BE2C (cell line): ENCODE data around the gene SH3RF3.

Experiments
- DNase-seq: peaks from one replicate; pipeline ENCODE4 v3.0.0-alpha.2; 2020
- H3K27me3 ChIP-seq: fragments of 250-450 bp; sonication (Bioruptor Pico); 2 replicates; pipeline ENCODE4 v1.5.1; 2020; ENCODE audit warnings: mild to moderate bottlenecking
- H3K36me3 ChIP-seq: fragments of 250-450 bp; sonication (Bioruptor Pico); 2 replicates; pipeline ENCODE4 v1.5.1; 2020; ENCODE audit warnings: mild to moderate bottlenecking
- H3K4me1 ChIP-seq: fragments of 250-450 bp; sonication (Bioruptor Pico); 2 replicates; pipeline ENCODE4 v1.5.1; 2020
- H3K4me3 ChIP-seq: 2 replicates; pipeline ENCODE4 v1.5.1; 2011; ENCODE audit warnings: low read depth, low read length
- H3K9me3 ChIP-seq: fragments of 250-450 bp; sonication (Bioruptor Pico); 2 replicates; pipeline ENCODE4 v1.5.1; 2020
- CTCF ChIP-seq: IDR thresholded peaks from 2 replicates; pipeline ENCODE4 v1.5.1; 2012; ENCODE audit warnings: mild to moderate bottlenecking, low read depth, low read length

SH3RF3 gene

GRCh38 chr2:109084341-109084740 is 44.7 kb upstream of the SH3RF3 start:
- H3K4me3 ChIP-seq, result no peak overlapping the region
- H3K9me3 ChIP-seq, result no peaks in the 10 kb centered on the region
- H3K4me1 ChIP-seq, result no peaks in the 10 kb centered on the region
- TF ChIP-seq CTCF, result no peak
- no peaks in the 10 kb centered on the region for H3K27me3 ChIP-seq
- no peak for DNase-seq
- H3K36me3 ChIP-seq, result no peaks in the 10 kb centered on the region

GRCh38 chr2:109085912-109086742 is 42.9 kb upstream of the SH3RF3 start:
- TF ChIP-seq CTCF, result no peak
- DNase-seq, result no peak
- Histone ChIP-seq H3K4me3 (no peak overlapping the region), H3K9me3 (no peaks in the 10 kb centered on the region), H3K27me3 (no peaks in the 10 kb centered on the region), H3K4me1 (no peaks in the 10 kb centered on the region), H3K36me3 (no peaks in the 10 kb centered on the region)

- Histone ChIP-seq H3K4me1 (no peaks in the 10 kb centered on the region), H3K9me3 (no peaks in the 10 kb centered on the region), H3K36me3 (no peaks in the 10 kb centered on the region), H3K4me3 (no peak overlapping the region), H3K27me3 (no peaks in the 10 kb centered on the region)
- DNase-seq, result no peak
- no peak for TF ChIP-seq CTCF
These were observed 42.3 kb upstream of the SH3RF3 start for GRCh38 chr2:109086743-109087020.

- Histone ChIP-seq H3K9me3 (no peaks in the 10 kb centered on the region), H3K4me3 (no peak overlapping the region), H3K4me1 (no peaks in the 10 kb centered on the region), H3K27me3 (no peaks in the 10 kb centered on the region), H3K36me3 (no peaks in the 10 kb centered on the region)
- no peak for DNase-seq
- no peak for TF ChIP-seq CTCF
These were observed 41.8 kb upstream of the SH3RF3 start for GRCh38 chr2:109087055-109087663.

- TF ChIP-seq CTCF, result no peak
- no peaks in the 10 kb centered on the region for H3K9me3 ChIP-seq
- no peak overlapping the region for H3K4me3 ChIP-seq
- DNase-seq, result no peak
- no peaks in the 10 kb centered on the region for H3K4me1 ChIP-seq
- no peaks in the 10 kb centered on the region for H3K36me3 ChIP-seq
- H3K27me3 ChIP-seq, result no peaks in the 10 kb centered on the region
These were observed 39.3 kb upstream of the SH3RF3 start for GRCh38 chr2:109089602-109090300.

- TF ChIP-seq CTCF, result no peak
- Histone ChIP-seq H3K36me3 (no peaks in the 10 kb centered on the region), H3K4me3 (no peak overlapping the region), H3K4me1 (no peaks in the 10 kb centered on the region), H3K9me3 (no peaks in the 10 kb centered on the region), H3K27me3 (no peaks in the 10 kb centered on the region)
- no peak for DNase-seq
These were observed 37.5 kb upstream of the SH3RF3 start for GRCh38 chr2:109091526-109091925.
